OCI-LY3 (cell line): ENCODE data around the gene PFN2.

Experiments used
- H2AFZ ChIP-seq: fragments of 200-600, 300-600 bp; shearing (Covaris generic); 2 replicates; pipeline ENCODE4 v1.6.0; 2014; ENCODE audit warnings: antibody characterized with exemption, low read depth, low read length
- H3K27ac ChIP-seq: fragments of 200-600, 300-600 bp; sonication (generic); 2 replicates; pipeline ENCODE4 v1.5.1; 2014; ENCODE audit warnings: mild to moderate bottlenecking, low read length, moderate library complexity, mixed read lengths
- H3K27me3 ChIP-seq: fragments of 200-600, 300-600 bp; sonication (generic); 2 replicates; pipeline ENCODE4 v1.6.1; 2014; ENCODE audit warnings: low read depth, low read length, mixed read lengths
- H3K36me3 ChIP-seq: fragments of 200-600, 300-600 bp; sonication (generic); replicated peaks from 2 replicates; pipeline ENCODE3; 2014; ENCODE audit warnings: low read depth, low read length, mixed read lengths
- H3K4me1 ChIP-seq: fragments of 300-600, 200-600 bp; sonication (generic); 2 replicates; pipeline ENCODE4 v1.6.1; 2014; ENCODE audit warnings: low read length, mixed read lengths
- H3K4me2 ChIP-seq: fragments of 200-600, 300-600 bp; sonication (generic); 2 replicates; pipeline ENCODE4 v1.6.1; 2014; ENCODE audit warnings: low read length, mixed read lengths
- H3K4me3 ChIP-seq: fragments of 300-600, 200-600 bp; sonication (generic); 2 replicates; pipeline ENCODE4 v1.5.1; 2014; ENCODE audit warnings: antibody characterized with exemption, mild to moderate bottlenecking, low read length, moderate library complexity
- H3K79me2 ChIP-seq: fragments of 300-600, 200-600 bp; shearing (Covaris generic); 2 replicates; pipeline ENCODE4 v1.6.1; 2014; ENCODE audit warnings: mild to moderate bottlenecking, low read length, mixed read lengths
- H3K9ac ChIP-seq: fragments of 300-600, 200-600 bp; shearing (Covaris generic); 2 replicates; pipeline ENCODE4 v1.6.0; 2014; ENCODE audit warnings: mild to moderate bottlenecking, low read length, moderate library complexity
- H3K9me3 ChIP-seq: fragments of 200-600, 300-600 bp; shearing (Covaris generic); 2 replicates; pipeline ENCODE4 v1.6.1; 2014; ENCODE audit warnings: low read length, mixed read lengths; ENCODE audit not compliant: insufficient read depth
- H4K20me1 ChIP-seq: fragments of 200-600, 300-600 bp; sonication (generic); 2 replicates; pipeline ENCODE4 v1.6.1; 2016; ENCODE audit warnings: low read length, mixed read lengths; ENCODE audit not compliant: insufficient read depth
- CTCF ChIP-seq: fragments of 200-600, 300-600 bp; sonication (generic); IDR thresholded peaks from 2 replicates; pipeline ENCODE4 v1.5.1; 2014; ENCODE audit warnings: antibody characterized with exemption, low read length, low read depth
- EZH2phosphoT487 ChIP-seq: fragments of 200-600 bp; shearing (Covaris generic); IDR thresholded peaks from 2 replicates; pipeline ENCODE4 v1.6.1; 2018; ENCODE audit warnings: antibody characterized with exemption, mixed run types, low read depth

The PFN2 gene

GRCh38 chr3:149998946-149999345 is 28.3 kb upstream of the PFN2 start:
- H3K36me3 ChIP-seq, result no peaks in the 10 kb centered on the region

GRCh38 chr3:149992416-149993058 is 21.8 kb upstream of the PFN2 start:
- Histone ChIP-seq H3K4me2 (no peak overlapping the region), H3K27me3 (no peaks in the 10 kb centered on the region), H4K20me1 (no peaks in the 10 kb centered on the region), H3K4me3 (no peak overlapping the region), H3K79me2 (no peaks in the 10 kb centered on the region), H3K36me3 (no peaks in the 10 kb centered on the region), H2AFZ (no peak overlapping the region), H3K27ac (no peak overlapping the region), H3K9me3 (0 out of 2 replicates have a peak, but pooled peaks cover 4% of the 10 kb centered on the region), H3K9ac (no peak overlapping the region), H3K4me1 (peaks cover 3% of the 10 kb centered on the region; the same call in 1 of the 2 replicates)
- TF ChIP-seq EZH2phosphoT487, result no peak
- no peak for TF ChIP-seq CTCF

More at GRCh38 chr3:149998946-149999345, 28.3 kb upstream of the PFN2 start:
- no peak overlapping the region for H3K4me2 ChIP-seq
- no peaks in the 10 kb centered on the region for H3K4me1 ChIP-seq
- no peaks in the 10 kb centered on the region for H4K20me1 ChIP-seq
- no peak overlapping the region for H3K9ac ChIP-seq
- no peaks in the 10 kb centered on the region for H3K27me3 ChIP-seq
- H3K79me2 ChIP-seq, result no peaks in the 10 kb centered on the region
- no peak overlapping the region for H2AFZ ChIP-seq
- no peak overlapping the region for H3K4me3 ChIP-seq
- no peak overlapping the region for H3K27ac ChIP-seq
- 0 out of 2 replicates have a peak, but pooled peaks cover 4% of the 10 kb centered on the region for H3K9me3 ChIP-seq
- TF ChIP-seq CTCF (no peak), EZH2phosphoT487 (no peak)

DNA sequence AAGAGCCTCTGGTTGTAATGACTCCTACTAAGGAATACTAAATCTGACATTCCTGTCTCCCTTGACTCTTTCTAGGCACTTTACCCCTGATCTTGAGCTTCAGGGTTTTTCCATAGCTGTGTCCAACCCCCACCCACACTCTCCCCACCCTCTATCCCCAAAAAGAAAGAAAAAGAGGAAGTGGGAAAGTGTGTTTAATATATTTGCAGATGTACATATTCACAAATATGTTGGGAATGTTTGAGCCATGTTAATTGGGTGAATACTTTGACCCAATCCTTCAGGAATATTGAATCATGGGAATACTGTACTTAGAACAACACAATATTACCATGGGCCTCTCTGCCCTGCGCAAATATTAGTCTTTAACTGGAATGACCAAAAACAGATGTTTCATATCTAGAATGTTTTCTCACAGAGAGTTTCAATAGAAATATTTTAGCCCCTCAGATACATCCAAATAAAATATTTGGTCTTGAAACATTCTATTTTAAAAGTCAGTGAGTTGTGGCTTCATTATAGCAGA is 19.8 kb upstream of the PFN2 start:
- Histone ChIP-seq H3K9me3 (0 out of 2 replicates have a peak, but pooled peaks cover 4% of the 10 kb centered on the region), H3K79me2 (no peaks in the 10 kb centered on the region), H2AFZ (no peak overlapping the region), H3K36me3 (no peaks in the 10 kb centered on the region), H3K4me1 (peaks cover 3% of the 10 kb centered on the region; the same call in 1 of the 2 replicates), H3K9ac (no peak overlapping the region), H3K27ac (no peak overlapping the region), H3K27me3 (no peaks in the 10 kb centered on the region), H3K4me2 (no peak overlapping the region), H4K20me1 (no peaks in the 10 kb centered on the region), H3K4me3 (no peak overlapping the region)
- TF ChIP-seq CTCF (no peak), EZH2phosphoT487 (no peak)

DNA sequence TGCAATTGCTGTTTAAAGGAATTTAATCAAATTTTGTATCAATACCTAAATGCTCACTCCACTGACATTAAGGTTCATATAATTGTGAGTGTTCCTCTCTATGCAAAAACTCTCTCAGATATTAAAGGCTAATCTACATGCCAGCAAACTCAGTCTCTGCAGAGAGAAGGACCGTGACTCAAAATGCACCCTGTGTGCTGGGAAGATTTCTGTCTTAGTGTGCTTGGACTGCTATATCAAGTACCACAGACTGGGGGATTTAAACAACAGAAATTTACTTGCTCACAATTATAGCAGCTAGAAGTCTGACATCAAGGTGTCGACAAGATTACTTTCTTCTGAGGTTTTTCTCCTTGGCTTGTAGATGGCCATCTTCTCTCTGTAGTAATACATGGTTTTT is 18.6 kb upstream of the PFN2 start:
- Histone ChIP-seq H3K9ac (no peak overlapping the region), H2AFZ (no peak overlapping the region), H3K36me3 (no peaks in the 10 kb centered on the region), H3K9me3 (no peaks in the 10 kb centered on the region), H3K27ac (no peak overlapping the region), H3K4me1 (peaks cover 3% of the 10 kb centered on the region; the same call in 1 of the 2 replicates), H4K20me1 (no peaks in the 10 kb centered on the region), H3K79me2 (no peaks in the 10 kb centered on the region), H3K4me3 (no peak overlapping the region), H3K27me3 (no peaks in the 10 kb centered on the region), H3K4me2 (no peak overlapping the region)
- TF ChIP-seq EZH2phosphoT487, result no peak
